K562 (cell line): Measurements from ENCODE around the gene TSHZ1. TPM values are rescaled to one million over a fixed set of nuclear protein-coding genes. Genes with fewer than 3 reads are reported as not detected.

Experiments used
- ATAC-seq: fragments of 200-7000 bp; cut with Tn5 transposase; 3 replicates; pipeline ENCODE4 v1.9.1; 2020; ENCODE audit warnings: moderate library complexity
- BruUV-seq: library from RNA; stranded (reverse); fragments of 400-500 nt; replicated peaks from 2 replicates; lab custom pipeline; 2021; lab: Mats Ljungman, UMichigan
- CTCF ChIA-PET: fragments of 300-600 bp; formaldehyde crosslinking; extraction: SDS; loops from one replicate; lab custom pipeline; 2021; ENCODE audit warnings: low intra/inter-chr PET ratio; lab: Yijun Ruan, JAX
- POLR2A ChIA-PET: fragments of 300-600, 350-650 bp; sonication (Branson Sonifier 250); formaldehyde crosslinking; extraction: SDS; loops from one replicate; lab custom pipeline; 2021; ENCODE audit warnings: antibody characterized with exemption, inconsistent platforms; lab: Yijun Ruan, JAX
- DNase-seq, 4 experiments: peaks; one replicate each; pipeline versions ENCODE4 v3.0.0 to v3.0.0-alpha.2; 2011 to 2018; ENCODE audit warnings: low spot score in 3 of 4, mixed read lengths in 3 of 4; ENCODE audit errors: extremely low read depth in 1 of 4
- FAIRE-seq: peaks from 2 replicates; lab custom pipeline; 2011; peaks lifted over from hg19 to GRCh38; lab: Jason Lieb, UNC
- H2AFZ ChIP-seq: 2 replicates; pipeline ENCODE4 v1.6.0; 2011; ENCODE audit warnings: low read depth, low read length, control low read depth, inconsistent platforms
- H3K27ac ChIP-seq: fragments of 200-600 bp; 3 replicates; pipeline ENCODE4 v1.8.0; 2011; ENCODE audit warnings: low read depth, mild to moderate bottlenecking, control low read depth, inconsistent platforms, low read length, moderate library complexity, mixed read lengths; ENCODE audit errors: extremely low read depth
- H3K27me3 ChIP-seq, 2 experiments: fragments of 300-600 bp in 1 of 2; 2 replicates in 1 of 2; 3 replicates in 1 of 2; pipeline versions ENCODE4 v1.6.0 to v1.8.0; 2011; ENCODE audit warnings: inconsistent platforms in 2 of 2, low read length in 2 of 2, mild to moderate bottlenecking in 1 of 2, mixed read lengths in 1 of 2, moderate library complexity in 1 of 2; ENCODE audit not compliant: control insufficient read depth in 2 of 2, insufficient read depth in 2 of 2
- H3K36me3 ChIP-seq: fragments of 300-600 bp; 3 replicates; pipeline ENCODE4 v1.8.0; 2011; ENCODE audit warnings: mild to moderate bottlenecking, low read length, inconsistent platforms; ENCODE audit not compliant: control insufficient read depth, insufficient read depth
- H3K4me1 ChIP-seq, 2 experiments: fragments of 200-600 bp in 1 of 2; replicated peaks in 1 of 2; 2 replicates in 1 of 2; 3 replicates in 1 of 2; pipeline versions ENCODE4 v1.5.1 to v1.8.0; 2011; ENCODE audit warnings: inconsistent platforms in 2 of 2, low read length in 2 of 2, mild to moderate bottlenecking in 1 of 2, mixed read lengths in 1 of 2, moderate library complexity in 1 of 2; ENCODE audit not compliant: control insufficient read depth in 2 of 2, insufficient read depth in 2 of 2
- H3K4me2 ChIP-seq: 2 replicates; pipeline ENCODE4 v1.6.1; 2011; ENCODE audit warnings: low read length, control low read depth, inconsistent platforms, mixed read lengths; ENCODE audit not compliant: insufficient read depth
- H3K4me3 ChIP-seq: fragments of 200-600 bp; sonication (generic), shearing (Covaris generic); 2 replicates; pipeline ENCODE4 v1.5.1; 2016; ENCODE audit warnings: control low read depth, inconsistent platforms
- H3K79me2 ChIP-seq: fragments of 200-600 bp; 3 replicates; pipeline ENCODE4 v1.8.0; 2011; ENCODE audit warnings: low read length, inconsistent platforms; ENCODE audit not compliant: control insufficient read depth, insufficient read depth
- H3K9ac ChIP-seq, 2 experiments: 2 replicates each; pipeline versions ENCODE4 v1.6.0 to v1.6.1; 2011; ENCODE audit warnings: low read depth in 2 of 2, low read length in 2 of 2, control low read depth in 1 of 2, inconsistent platforms in 1 of 2, mild to moderate bottlenecking in 1 of 2, mixed read lengths in 1 of 2; ENCODE audit not compliant: insufficient read depth in 1 of 2
- H3K9me1 ChIP-seq: one replicate; pipeline ENCODE4 v1.6.0; 2011; ENCODE audit warnings: inconsistent platforms, mild to moderate bottlenecking, low read length, moderate library complexity; ENCODE audit not compliant: control insufficient read depth, insufficient read depth
- H3K9me3 ChIP-seq: replicated peaks from 2 replicates; pipeline ENCODE4 v1.5.1; 2011; ENCODE audit warnings: low read depth, low read length, inconsistent platforms; ENCODE audit not compliant: control insufficient read depth, insufficient read depth
- H4K20me1 ChIP-seq: replicated peaks from 2 replicates; pipeline ENCODE4 v1.6.1; 2011; ENCODE audit warnings: low read length, inconsistent platforms, mixed read lengths; ENCODE audit not compliant: control insufficient read depth, insufficient read depth
- DPF2 ChIP-seq: fragments of 450-650 bp; IDR thresholded peaks from 2 replicates; pipeline ENCODE4 v1.6.1; 2016
- KLF10 ChIP-seq: fragments of 250-450 bp; sonication (Bioruptor Pico); IDR thresholded peaks from 2 replicates; pipeline ENCODE4 v1.6.1; 2021; ENCODE audit warnings: matching md5 sums
- LEF1 ChIP-seq: fragments of 450-650 bp; IDR thresholded peaks from 2 replicates; pipeline ENCODE4 v1.6.1; 2016; ENCODE audit warnings: mild to moderate bottlenecking
- PML ChIP-seq: IDR thresholded peaks from 2 replicates; pipeline ENCODE4 v1.6.1; 2012; ENCODE audit warnings: low read length, inconsistent platforms
- POLR2AphosphoS2 ChIP-seq: IDR thresholded peaks from 2 replicates; pipeline ENCODE4 v1.6.1; 2012; ENCODE audit warnings: low read length, improper control_type of control experiment
- RBM17 ChIP-seq: fragments of 200-400 bp; formaldehyde crosslinking; IDR thresholded peaks from 2 replicates; pipeline ENCODE4 v1.6.1; 2017; ENCODE audit warnings: low read depth, mild to moderate bottlenecking, low read length, borderline replicate concordance
- SLC30A9 ChIP-seq: fragments of 250-450 bp; sonication (Bioruptor Pico); IDR thresholded peaks from 2 replicates; pipeline ENCODE4 v1.8.0; 2022; ENCODE audit warnings: mild to moderate bottlenecking, moderate library complexity
- TCF7 ChIP-seq: sonication (generic); IDR thresholded peaks from 2 replicates; pipeline ENCODE4 v1.6.1; 2016; ENCODE audit warnings: antibody characterized with exemption, borderline replicate concordance
- TOE1 ChIP-seq, 2 experiments: fragments of 450-650 bp in 1 of 2; sonication (generic) in 1 of 2; formaldehyde crosslinking in 1 of 2; IDR thresholded peaks; 2 replicates each; pipeline versions ENCODE4 v1.7.1 to v1.8.0; 2016 to 2022; ENCODE audit warnings: borderline replicate concordance in 2 of 2, mild to moderate bottlenecking in 2 of 2, antibody characterized with exemption in 1 of 2, inconsistent platforms in 1 of 2, low read depth in 1 of 2, missing genetic modification reagents in 1 of 2, moderate library complexity in 1 of 2
- XRCC4 ChIP-seq: IDR thresholded peaks from one replicate; pipeline ENCODE4 v1.6.1; 2011; ENCODE audit not compliant: insufficient read depth, insufficient read length; ENCODE audit errors: extremely low read depth
- WGBS: fragments of 100-300 bp; shearing (Covaris generic); methylation state at CpG from one replicate; pipeline ENCODE4 v1.1.6; 2016; ENCODE audit warnings: low coverage, mixed read lengths; ENCODE audit not compliant: insufficient coverage; ENCODE audit errors: missing lambda C conversion rate; 5-methylcytosine and 5-hydroxymethylcytosine counted together
- in situ Hi-C: fragments of 300-500 bp; cut with MboI; formaldehyde crosslinking; loops from 4 replicates; pipeline ENCODE4 v1.15.0; 2018; ENCODE audit warnings: inconsistent platforms, mixed read lengths
- intact Hi-C: fragments of 100-400 bp; cut with micrococcal nuclease; formaldehyde crosslinking; loops from 2 replicates; pipeline ENCODE4 v1.14.2; 2022
- polyA plus RNA-seq, 8 experiments: library from polyadenylated mRNA; depleted of rRNA in 4 of 8; stranded (reverse) in 5 of 8; unstranded in 3 of 8; fragments of >200 nt; fragmentation: Nextera tagmentation in 2 of 8; fragmentation: Illumina TruSeq in 1 of 8; extraction: Ambion mirVana in 2 of 8; extraction: Trizol in 1 of 8; gene quantifications; 2 replicates each; pipeline versions ENCODE4 v1.2.1 to v1.2.3, GENCODE V29; 2011 to 2014; ENCODE audit warnings: inconsistent platforms in 1 of 8, missing spikeins in 1 of 8
- total RNA-seq, 7 experiments: library from RNA; depleted of rRNA in 6 of 7; stranded (reverse); fragments of >200 nt in 6 of 7; fragmentation: Illumina TruSeq in 2 of 7; extraction: Trizol in 2 of 7; gene quantifications; 2 replicates each; pipeline versions ENCODE4 v1.2.1 to v1.2.3, GENCODE V29; 2011 to 2021; ENCODE audit warnings: low replicate concordance in 1 of 7
- TF ChIP-seq, protein P1 (sequence below): fragments of 250-450 bp; sonication (Bioruptor Pico); IDR thresholded peaks from 2 replicates; pipeline ENCODE4 v1.5.0; 2021
- TF ChIP-seq, protein P2 (sequence below): fragments of 450-650 bp; IDR thresholded peaks from 2 replicates; pipeline ENCODE4 v1.6.1; 2016; ENCODE audit warnings: mild to moderate bottlenecking, moderate library complexity

The TSHZ1 gene
- total and polyA plus RNA-seq, 9 of the 15 experiments (the other 6 are each of a cell fraction or from before 2014, with no cell fraction given) = 1.1 to 7.2 (median 2.7) TPM

DNA sequence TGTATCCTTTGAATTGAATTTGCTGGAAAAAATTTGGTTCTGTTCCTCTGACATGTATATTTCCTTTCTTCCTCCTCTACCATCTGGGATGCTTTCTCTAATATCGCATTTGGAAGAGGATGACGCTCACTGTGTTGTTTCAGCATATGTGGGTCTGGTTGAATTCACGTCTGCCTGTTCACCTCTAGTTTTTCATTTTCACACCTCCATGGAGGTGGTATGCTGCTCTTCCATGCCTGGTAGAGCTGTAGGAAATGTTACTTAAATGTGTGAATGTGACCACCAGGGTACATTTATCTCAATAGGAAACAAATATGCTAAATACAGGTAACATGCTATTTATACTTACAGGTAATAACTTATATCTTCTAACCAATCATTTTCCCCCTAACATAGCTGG is 44.5 kb downstream of the TSHZ1 start:
- H3K4me2 ChIP-seq = no peak overlapping the region
- no peak for ATAC-seq
- H3K27ac ChIP-seq = no peak overlapping the region
- peaks cover 0 to 2% of the 10 kb centered on the region in 2 experiments; a peak in 2 of 5 replicates for H3K4me1 ChIP-seq
- no peak overlapping the region for H3K4me3 ChIP-seq
- no TSS peak for BruUV-seq
- H3K79me2 ChIP-seq = no peaks in the 10 kb centered on the region; the same call in 2 of the 3 replicates
- H3K27me3 ChIP-seq = no peaks in the 10 kb centered on the region; a peak in 1 of 5 replicates
- no peak overlapping the region for H2AFZ ChIP-seq
- DNase-seq = no peak
- FAIRE-seq = no peak
- no peaks in the 10 kb centered on the region for H3K36me3 ChIP-seq
- in situ Hi-C loops = no loop called here
- POLR2A ChIA-PET = no interaction called here
- intact Hi-C loops = no loop called here
- no peak overlapping the region for H3K9ac ChIP-seq
- no peaks in the 10 kb centered on the region for H3K9me3 ChIP-seq
- H3K9me1 ChIP-seq = no peaks in the 10 kb centered on the region
- H4K20me1 ChIP-seq = no peaks in the 10 kb centered on the region
- CTCF ChIA-PET = no interaction called here
- WGBS = 77% methylated on average over 2 of the region's 3 CpGs
- TF ChIP-seq TOE1 (IDR thresholded peaks at IDR 0.05; ENCODE audit: borderline replicate concordance) (no peak), TOE1 (CRISPR knock-in tag; IDR thresholded peaks at IDR 0.05; ENCODE audit: borderline replicate concordance, low read depth) (no peak), PML (no peak), XRCC4 (no peak), RBM17 (no peak), POLR2AphosphoS2 (no peak), DPF2 (no peak), KLF10 (CRISPR knock-in tag) (no peak), LEF1 (no peak), SLC30A9 (CRISPR knock-in tag) (no peak), TCF7 (no peak)
- TF ChIP-seq, protein P1, sequence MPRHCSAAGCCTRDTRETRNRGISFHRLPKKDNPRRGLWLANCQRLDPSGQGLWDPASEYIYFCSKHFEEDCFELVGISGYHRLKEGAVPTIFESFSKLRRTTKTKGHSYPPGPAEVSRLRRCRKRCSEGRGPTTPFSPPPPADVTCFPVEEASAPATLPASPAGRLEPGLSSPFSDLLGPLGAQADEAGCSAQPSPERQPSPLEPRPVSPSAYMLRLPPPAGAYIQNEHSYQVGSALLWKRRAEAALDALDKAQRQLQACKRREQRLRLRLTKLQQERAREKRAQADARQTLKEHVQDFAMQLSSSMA (CRISPR knock-in tag) = no peak
- TF ChIP-seq, protein P2, sequence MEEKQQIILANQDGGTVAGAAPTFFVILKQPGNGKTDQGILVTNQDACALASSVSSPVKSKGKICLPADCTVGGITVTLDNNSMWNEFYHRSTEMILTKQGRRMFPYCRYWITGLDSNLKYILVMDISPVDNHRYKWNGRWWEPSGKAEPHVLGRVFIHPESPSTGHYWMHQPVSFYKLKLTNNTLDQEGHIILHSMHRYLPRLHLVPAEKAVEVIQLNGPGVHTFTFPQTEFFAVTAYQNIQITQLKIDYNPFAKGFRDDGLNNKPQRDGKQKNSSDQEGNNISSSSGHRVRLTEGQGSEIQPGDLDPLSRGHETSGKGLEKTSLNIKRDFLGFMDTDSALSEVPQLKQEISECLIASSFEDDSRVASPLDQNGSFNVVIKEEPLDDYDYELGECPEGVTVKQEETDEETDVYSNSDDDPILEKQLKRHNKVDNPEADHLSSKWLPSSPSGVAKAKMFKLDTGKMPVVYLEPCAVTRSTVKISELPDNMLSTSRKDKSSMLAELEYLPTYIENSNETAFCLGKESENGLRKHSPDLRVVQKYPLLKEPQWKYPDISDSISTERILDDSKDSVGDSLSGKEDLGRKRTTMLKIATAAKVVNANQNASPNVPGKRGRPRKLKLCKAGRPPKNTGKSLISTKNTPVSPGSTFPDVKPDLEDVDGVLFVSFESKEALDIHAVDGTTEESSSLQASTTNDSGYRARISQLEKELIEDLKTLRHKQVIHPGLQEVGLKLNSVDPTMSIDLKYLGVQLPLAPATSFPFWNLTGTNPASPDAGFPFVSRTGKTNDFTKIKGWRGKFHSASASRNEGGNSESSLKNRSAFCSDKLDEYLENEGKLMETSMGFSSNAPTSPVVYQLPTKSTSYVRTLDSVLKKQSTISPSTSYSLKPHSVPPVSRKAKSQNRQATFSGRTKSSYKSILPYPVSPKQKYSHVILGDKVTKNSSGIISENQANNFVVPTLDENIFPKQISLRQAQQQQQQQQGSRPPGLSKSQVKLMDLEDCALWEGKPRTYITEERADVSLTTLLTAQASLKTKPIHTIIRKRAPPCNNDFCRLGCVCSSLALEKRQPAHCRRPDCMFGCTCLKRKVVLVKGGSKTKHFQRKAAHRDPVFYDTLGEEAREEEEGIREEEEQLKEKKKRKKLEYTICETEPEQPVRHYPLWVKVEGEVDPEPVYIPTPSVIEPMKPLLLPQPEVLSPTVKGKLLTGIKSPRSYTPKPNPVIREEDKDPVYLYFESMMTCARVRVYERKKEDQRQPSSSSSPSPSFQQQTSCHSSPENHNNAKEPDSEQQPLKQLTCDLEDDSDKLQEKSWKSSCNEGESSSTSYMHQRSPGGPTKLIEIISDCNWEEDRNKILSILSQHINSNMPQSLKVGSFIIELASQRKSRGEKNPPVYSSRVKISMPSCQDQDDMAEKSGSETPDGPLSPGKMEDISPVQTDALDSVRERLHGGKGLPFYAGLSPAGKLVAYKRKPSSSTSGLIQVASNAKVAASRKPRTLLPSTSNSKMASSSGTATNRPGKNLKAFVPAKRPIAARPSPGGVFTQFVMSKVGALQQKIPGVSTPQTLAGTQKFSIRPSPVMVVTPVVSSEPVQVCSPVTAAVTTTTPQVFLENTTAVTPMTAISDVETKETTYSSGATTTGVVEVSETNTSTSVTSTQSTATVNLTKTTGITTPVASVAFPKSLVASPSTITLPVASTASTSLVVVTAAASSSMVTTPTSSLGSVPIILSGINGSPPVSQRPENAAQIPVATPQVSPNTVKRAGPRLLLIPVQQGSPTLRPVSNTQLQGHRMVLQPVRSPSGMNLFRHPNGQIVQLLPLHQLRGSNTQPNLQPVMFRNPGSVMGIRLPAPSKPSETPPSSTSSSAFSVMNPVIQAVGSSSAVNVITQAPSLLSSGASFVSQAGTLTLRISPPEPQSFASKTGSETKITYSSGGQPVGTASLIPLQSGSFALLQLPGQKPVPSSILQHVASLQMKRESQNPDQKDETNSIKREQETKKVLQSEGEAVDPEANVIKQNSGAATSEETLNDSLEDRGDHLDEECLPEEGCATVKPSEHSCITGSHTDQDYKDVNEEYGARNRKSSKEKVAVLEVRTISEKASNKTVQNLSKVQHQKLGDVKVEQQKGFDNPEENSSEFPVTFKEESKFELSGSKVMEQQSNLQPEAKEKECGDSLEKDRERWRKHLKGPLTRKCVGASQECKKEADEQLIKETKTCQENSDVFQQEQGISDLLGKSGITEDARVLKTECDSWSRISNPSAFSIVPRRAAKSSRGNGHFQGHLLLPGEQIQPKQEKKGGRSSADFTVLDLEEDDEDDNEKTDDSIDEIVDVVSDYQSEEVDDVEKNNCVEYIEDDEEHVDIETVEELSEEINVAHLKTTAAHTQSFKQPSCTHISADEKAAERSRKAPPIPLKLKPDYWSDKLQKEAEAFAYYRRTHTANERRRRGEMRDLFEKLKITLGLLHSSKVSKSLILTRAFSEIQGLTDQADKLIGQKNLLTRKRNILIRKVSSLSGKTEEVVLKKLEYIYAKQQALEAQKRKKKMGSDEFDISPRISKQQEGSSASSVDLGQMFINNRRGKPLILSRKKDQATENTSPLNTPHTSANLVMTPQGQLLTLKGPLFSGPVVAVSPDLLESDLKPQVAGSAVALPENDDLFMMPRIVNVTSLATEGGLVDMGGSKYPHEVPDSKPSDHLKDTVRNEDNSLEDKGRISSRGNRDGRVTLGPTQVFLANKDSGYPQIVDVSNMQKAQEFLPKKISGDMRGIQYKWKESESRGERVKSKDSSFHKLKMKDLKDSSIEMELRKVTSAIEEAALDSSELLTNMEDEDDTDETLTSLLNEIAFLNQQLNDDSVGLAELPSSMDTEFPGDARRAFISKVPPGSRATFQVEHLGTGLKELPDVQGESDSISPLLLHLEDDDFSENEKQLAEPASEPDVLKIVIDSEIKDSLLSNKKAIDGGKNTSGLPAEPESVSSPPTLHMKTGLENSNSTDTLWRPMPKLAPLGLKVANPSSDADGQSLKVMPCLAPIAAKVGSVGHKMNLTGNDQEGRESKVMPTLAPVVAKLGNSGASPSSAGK = no peak
